Fibroblast of lung (primary cell): Measurements from ENCODE around the gene MYBPH. TPM values are rescaled to one million over a fixed set of nuclear protein-coding genes. Genes with fewer than 3 reads are reported as not detected.

Source experiments
- DNase-seq, 2 donors: peaks; one replicate each; pipeline versions ENCODE4 v3.0.0 to v3.0.0-alpha.2; 2010; ENCODE audit warnings: low read depth in 2 of 2
- H2AFZ ChIP-seq: 2 replicates; pipeline ENCODE4 v1.5.1; 2012; ENCODE audit warnings: low read length, control low read depth, inconsistent platforms
- H3K27ac ChIP-seq: 2 replicates; pipeline ENCODE4 v1.5.1; 2011; ENCODE audit warnings: low read length, control low read depth; ENCODE audit not compliant: insufficient read depth
- H3K27me3 ChIP-seq: 2 replicates; pipeline ENCODE4 v1.5.1; 2011; ENCODE audit warnings: mild to moderate bottlenecking, low read length; ENCODE audit not compliant: control insufficient read depth, insufficient read depth
- H3K36me3 ChIP-seq: 2 replicates; pipeline ENCODE4 v1.5.1; 2011; ENCODE audit warnings: low read length; ENCODE audit not compliant: control insufficient read depth, insufficient read depth
- H3K4me1 ChIP-seq: 2 replicates; pipeline ENCODE4 v1.5.1; 2011; ENCODE audit warnings: low read length; ENCODE audit not compliant: control insufficient read depth, insufficient read depth; ENCODE audit errors: extremely low read depth
- H3K4me2 ChIP-seq: 2 replicates; pipeline ENCODE4 v1.5.1; 2011; ENCODE audit warnings: low read length, control low read depth; ENCODE audit not compliant: insufficient read depth; ENCODE audit errors: extremely low read depth
- H3K4me3 ChIP-seq, 4 experiments: fragments of 200-600 bp in 1 of 4; sonication (generic) in 1 of 4; replicated peaks in 1 of 4; 2 replicates each; pipeline ENCODE4 v1.5.1; 2011 to 2016; ENCODE audit warnings: low read length in 4 of 4, low read depth in 3 of 4, mild to moderate bottlenecking in 3 of 4, control low read depth in 2 of 4, inconsistent platforms in 1 of 4, mixed read lengths in 1 of 4; ENCODE audit not compliant: insufficient read depth in 1 of 4; ENCODE audit errors: control extremely low read depth in 1 of 4
- H3K79me2 ChIP-seq: 2 replicates; pipeline ENCODE4 v1.5.1; 2012; ENCODE audit warnings: mild to moderate bottlenecking, low read length, inconsistent platforms; ENCODE audit not compliant: control insufficient read depth, insufficient read depth
- H3K9ac ChIP-seq: 2 replicates; pipeline ENCODE4 v1.5.1; 2011; ENCODE audit warnings: mild to moderate bottlenecking, low read length, control low read depth; ENCODE audit not compliant: insufficient read depth
- H3K9me3 ChIP-seq: 2 replicates; pipeline ENCODE4 v1.5.1; 2012; ENCODE audit warnings: low read depth, low read length; ENCODE audit not compliant: control insufficient read depth, insufficient read depth
- H4K20me1 ChIP-seq: 2 replicates; pipeline ENCODE4 v1.5.1; 2011; ENCODE audit warnings: low read length; ENCODE audit not compliant: control insufficient read depth, insufficient read depth; ENCODE audit errors: extremely low read depth
- CTCF ChIP-seq, 2 donors: IDR thresholded peaks in 1 of 2; conservative IDR thresholded peaks in 1 of 2; 1 replicate in 1 of 2; 2 replicates in 1 of 2; pipeline ENCODE4 v1.5.1; 2011 to 2012; ENCODE audit warnings: low read length in 2 of 2, control low read depth in 1 of 2, inconsistent platforms in 1 of 2, low read depth in 1 of 2, mild to moderate bottlenecking in 1 of 2
- EZH2 ChIP-seq: IDR thresholded peaks from 2 replicates; pipeline ENCODE4 v1.5.1; 2012; ENCODE audit warnings: low read length, control low read depth, mild to moderate bottlenecking; ENCODE audit errors: missing control alignments
- polyA plus RNA-seq, 2 donors: library from polyadenylated mRNA; depleted of rRNA in 1 of 2; stranded (reverse) in 1 of 2; unstranded in 1 of 2; fragments of >200 nt; gene quantifications; 2 replicates each; pipeline ENCODE4 v1.2.1, GENCODE V29; 2011 to 2012; ENCODE audit warnings: missing spikeins in 1 of 2
- total RNA-seq: library from RNA; depleted of rRNA; stranded (reverse); fragments of >200 nt; gene quantifications from 2 replicates; pipeline ENCODE4 v1.2.1, GENCODE V29; 2014

The MYBPH gene
- total and polyA plus RNA-seq, 2 donors (not counting 1 experiment from before 2014, with no cell fraction given), result 0.17 to 5.5 TPM

- H3K27ac ChIP-seq, result no peak overlapping the region
- TF ChIP-seq CTCF (conservative IDR thresholded peaks at IDR 0.05 in 1 of 2, IDR thresholded peaks at IDR 0.05 in 1 of 2; ENCODE audit: low read depth in 1 of 2, low read length in 2 of 2) (no peak), EZH2 (no peak)
- no peak overlapping the region for H2AFZ ChIP-seq
- no peaks in the 10 kb centered on the region for H3K79me2 ChIP-seq
- no peak overlapping the region for H3K4me2 ChIP-seq
- H3K9ac ChIP-seq, result no peak overlapping the region
- H3K4me1 ChIP-seq, result no peaks in the 10 kb centered on the region
- peaks cover 8% of the 10 kb centered on the region for H3K27me3 ChIP-seq
- H4K20me1 ChIP-seq, result no peaks in the 10 kb centered on the region
- no peaks in the 10 kb centered on the region for H3K36me3 ChIP-seq
- H3K9me3 ChIP-seq, result no peaks in the 10 kb centered on the region
- no peak overlapping the region for H3K4me3 ChIP-seq
- DNase-seq, result no peak
Observed at GRCh38 chr1:203167026-203167912, 8.4 kb downstream of the MYBPH start.

- Histone ChIP-seq H3K27me3 (peaks cover 8% of the 10 kb centered on the region), H3K79me2 (no peaks in the 10 kb centered on the region), H3K4me1 (no peaks in the 10 kb centered on the region), H3K9ac (no peak overlapping the region), H3K4me2 (no peak overlapping the region), H4K20me1 (no peaks in the 10 kb centered on the region), H3K9me3 (no peaks in the 10 kb centered on the region), H3K36me3 (no peaks in the 10 kb centered on the region), H3K27ac (no peak overlapping the region), H2AFZ (no peak overlapping the region), H3K4me3 (no peak overlapping the region)
- no peak for DNase-seq
- no peak for TF ChIP-seq EZH2
- no peak for TF ChIP-seq CTCF (conservative IDR thresholded peaks at IDR 0.05 in 1 of 2, IDR thresholded peaks at IDR 0.05 in 1 of 2; ENCODE audit: low read depth in 1 of 2, low read length in 2 of 2)
Observed at GRCh38 chr1:203166192-203166940, 9.3 kb downstream of the MYBPH start.

GRCh38 chr1:203165800-203166161 is 9.8 kb downstream of the MYBPH start:
- Histone ChIP-seq H3K4me1 (no peaks in the 10 kb centered on the region), H2AFZ (no peak overlapping the region), H3K4me3 (no peak overlapping the region), H4K20me1 (no peaks in the 10 kb centered on the region), H3K36me3 (no peaks in the 10 kb centered on the region), H3K9ac (no peak overlapping the region), H3K27me3 (peaks cover 9% of the 10 kb centered on the region), H3K9me3 (no peaks in the 10 kb centered on the region), H3K79me2 (no peaks in the 10 kb centered on the region), H3K4me2 (no peak overlapping the region), H3K27ac (no peak overlapping the region)
- TF ChIP-seq EZH2, result no peak
- no peak for TF ChIP-seq CTCF (conservative IDR thresholded peaks at IDR 0.05 in 1 of 2, IDR thresholded peaks at IDR 0.05 in 1 of 2; ENCODE audit: low read depth in 1 of 2, low read length in 2 of 2)
- no peak for DNase-seq
